ENCODE measurements around the gene MKKS. TPM values are rescaled to one million over a fixed set of nuclear protein-coding genes. Genes with fewer than 3 reads are reported as not detected.

MKKS gene
- total and polyA plus RNA-seq, 2 of the 13 experiments (the other 11 are each of a cell fraction or from before 2014, with no cell fraction given), result 26.7 to 34.5 TPM

GRCh38 chr20:10463622-10464021, 29.6 kb upstream of the MKKS start (continued):
- TF ChIP-seq IRF9 (CRISPR knock-in tag; IDR thresholded peaks at IDR 0.05; ENCODE audit: borderline replicate concordance) (no peak), ZIK1 (CRISPR knock-in tag; IDR thresholded peaks at IDR 0.05; ENCODE audit: borderline replicate concordance, low read depth) (no peak), XBP1 (CRISPR knock-in tag; IDR thresholded peaks at IDR 0.05) (no peak), BHLHE40 (IDR thresholded peaks at IDR 0.05; ENCODE audit: low read length) (no peak), BORCS8-MEF2B (CRISPR knock-in tag; IDR thresholded peaks at IDR 0.05) (no peak), ZNF614 (CRISPR knock-in tag; IDR thresholded peaks at IDR 0.05; ENCODE audit: borderline replicate concordance) (no peak; the same call in 1 of the 2 replicates), STAT5B (CRISPR knock-in tag; IDR thresholded peaks at IDR 0.05) (no peak), ZBTB38 (CRISPR knock-in tag; IDR thresholded peaks at IDR 0.05) (no peak), KLF12 (CRISPR knock-in tag; IDR thresholded peaks at IDR 0.05; ENCODE audit: borderline replicate concordance) (0 out of 2 replicates have a peak, but pooled peaks have one; percentile 30), KDM1A (CRISPR knock-in tag; IDR thresholded peaks at IDR 0.05) (peak; percentile 44; the same call in 1 of the 2 replicates), ZNF280D (CRISPR knock-in tag; IDR thresholded peaks at IDR 0.05) (peak; percentile 75; the same call in 1 of the 2 replicates), TFE3 (CRISPR knock-in tag; IDR thresholded peaks at IDR 0.05) (peak; percentile 46; the same call in 1 of the 2 replicates), GRHL1 (CRISPR knock-in tag; conservative IDR thresholded peaks at IDR 0.05) (no peak), EHMT2 (IDR thresholded peaks at IDR 0.05; ENCODE audit: borderline replicate concordance, low read depth, low read length) (0 out of 2 replicates have a peak, but pooled peaks have one; percentile 59), CHD2 (IDR thresholded peaks at IDR 0.05; ENCODE audit: low read depth, low read length) (no peak), ARID5B (CRISPR knock-in tag; IDR thresholded peaks at IDR 0.05) (peak; percentile 90), NCOA2 (CRISPR knock-in tag; IDR thresholded peaks at IDR 0.05) (peak; percentile 57), ZNF530 (CRISPR knock-in tag; IDR thresholded peaks at IDR 0.05; ENCODE audit: low read depth) (no peak), ZNF260 (CRISPR knock-in tag; IDR thresholded peaks at IDR 0.05; ENCODE audit: borderline replicate concordance, low read depth) (no peak)

All from HepG2 (cell line).